ENCODE data around the gene CRACR2A. TPM values are rescaled to one million over a fixed set of nuclear protein-coding genes. Genes with fewer than 3 reads are reported as not detected.
A peak's percentile ranks its signal among the peaks of the same experiment; 100 is the strongest.

The CRACR2A gene
- total and polyA plus RNA-seq, 4 donors = 1.4 to 10.2 (median 5.5) TPM

DNA sequence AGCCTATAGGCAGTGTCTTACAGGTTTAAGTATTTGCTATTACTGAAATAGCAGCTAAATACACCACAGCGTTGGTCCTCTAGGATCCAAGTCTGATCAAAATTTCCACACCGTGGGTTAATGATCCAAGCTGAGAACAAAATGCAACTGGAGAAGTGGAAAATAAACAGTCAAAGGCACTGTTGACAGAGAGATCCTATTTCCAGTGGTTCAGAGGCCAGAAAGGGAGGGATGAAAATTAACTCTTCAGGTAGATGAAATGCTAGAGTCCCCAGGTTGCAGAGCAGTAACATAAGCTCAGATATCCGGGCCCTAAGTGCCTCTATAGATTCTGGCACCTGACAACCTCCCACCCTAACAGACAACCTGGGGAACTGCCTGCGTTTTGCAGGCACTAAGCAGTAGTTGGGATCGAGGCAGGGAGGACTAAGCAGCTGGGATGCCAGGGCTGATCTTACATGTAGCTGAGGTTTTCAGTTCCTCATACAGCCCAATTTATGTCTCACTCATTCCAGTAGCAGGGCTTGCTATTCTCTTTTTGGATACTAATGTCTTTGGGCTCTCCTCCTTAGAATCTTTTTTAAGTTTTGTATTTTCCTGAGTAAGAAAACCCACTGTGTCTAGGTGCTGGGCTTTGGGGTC lies 42.7 kb upstream of the CRACR2A start:
- Histone ChIP-seq H3K9ac (ENCODE audit: insufficient read depth in 1 of 2, low read length in 2 of 2) (no peak overlapping the region), H3K27me3 (ENCODE audit: control insufficient read depth in 3 of 3, insufficient read depth in 3 of 3, low read length in 2 of 3) (no peaks in the 10 kb centered on the region), H3K36me3 (ENCODE audit: control insufficient read depth in 4 of 4, insufficient read depth in 4 of 4, low read length in 4 of 4) (peaks cover 0 to 2% (median 0%) of the 10 kb centered on the region in 4 donors), H3K27ac (ENCODE audit: low read depth in 1 of 2, low read length in 1 of 2) (no peak overlapping the region), H3K4me3 (no peak overlapping the region), H3K9me3 (ENCODE audit: control insufficient read depth in 4 of 4, insufficient read depth in 3 of 4, low read length in 3 of 4) (no peaks in the 10 kb centered on the region), H3K4me1 (ENCODE audit: control insufficient read depth in 5 of 5, insufficient read depth in 5 of 5, low read length in 5 of 5) (no peaks in the 10 kb centered on the region)
- DNase-seq (peak in 2 of 3 donors; percentile 15 to 26), ATAC-seq (ENCODE audit: insufficient read depth, low FRiP score) (no peak)
- no peak for TF ChIP-seq CTCF (IDR thresholded peaks at IDR 0.05; ENCODE audit: control extremely low read depth, extremely low read depth)
- WGBS, 2 donors = 57 to 84% methylated on average over 5 of the region's 5 CpGs

- 43 to 60% methylated on average over 2 of the region's 2 CpGs for WGBS, 2 donors
Measured at GRCh38 chr12:3795066-3795465, 42.2 kb upstream of the CRACR2A start.

GRCh38 chr12:3792623-3793288 lies 39.8 kb upstream of the CRACR2A start:
- Histone ChIP-seq H3K27me3 (ENCODE audit: control insufficient read depth in 3 of 3, insufficient read depth in 3 of 3, low read length in 2 of 3) (no peaks in the 10 kb centered on the region), H3K9ac (ENCODE audit: insufficient read depth in 1 of 2, low read length in 2 of 2) (no peak overlapping the region), H3K9me3 (ENCODE audit: control insufficient read depth in 4 of 4, insufficient read depth in 3 of 4, low read length in 3 of 4) (no peaks in the 10 kb centered on the region), H3K4me1 (ENCODE audit: control insufficient read depth in 5 of 5, insufficient read depth in 5 of 5, low read length in 5 of 5) (no peaks in the 10 kb centered on the region), H3K36me3 (ENCODE audit: control insufficient read depth in 4 of 4, insufficient read depth in 4 of 4, low read length in 4 of 4) (no peaks in the 10 kb centered on the region), H3K4me3 (no peak overlapping the region), H3K27ac (ENCODE audit: low read depth in 1 of 2, low read length in 1 of 2) (no peak overlapping the region)
- WGBS, 2 donors = 88 to 93% methylated on average over 10 of the region's 10 CpGs
- no peak for TF ChIP-seq CTCF (IDR thresholded peaks at IDR 0.05; ENCODE audit: control extremely low read depth, extremely low read depth)
- ATAC-seq (ENCODE audit: insufficient read depth, low FRiP score) = no peak
- no peak for DNase-seq

More at GRCh38 chr12:3795066-3795465, 42.2 kb upstream of the CRACR2A start:
- no peak overlapping the region for H3K27ac ChIP-seq (ENCODE audit: low read depth in 1 of 2, low read length in 1 of 2)
- DNase-seq = no peak
- H3K9me3 ChIP-seq (ENCODE audit: control insufficient read depth in 4 of 4, insufficient read depth in 3 of 4, low read length in 3 of 4) = no peaks in the 10 kb centered on the region
- no peaks in the 10 kb centered on the region for H3K27me3 ChIP-seq (ENCODE audit: control insufficient read depth in 3 of 3, insufficient read depth in 3 of 3, low read length in 2 of 3)
- H3K9ac ChIP-seq (ENCODE audit: insufficient read depth in 1 of 2, low read length in 2 of 2) = no peak overlapping the region
- peaks cover 0 to 2% (median 0%) of the 10 kb centered on the region in 4 donors for H3K36me3 ChIP-seq (ENCODE audit: control insufficient read depth in 4 of 4, insufficient read depth in 4 of 4, low read length in 4 of 4)
- H3K4me3 ChIP-seq = no peak overlapping the region
- TF ChIP-seq CTCF (IDR thresholded peaks at IDR 0.05; ENCODE audit: control extremely low read depth, extremely low read depth) = no peak
- no peak for ATAC-seq (ENCODE audit: insufficient read depth, low FRiP score)
- no peaks in the 10 kb centered on the region for H3K4me1 ChIP-seq (ENCODE audit: control insufficient read depth in 5 of 5, insufficient read depth in 5 of 5, low read length in 5 of 5)
